Stimulated activated CD4-positive, alpha-beta T cell treated with anti-CD3 and anti-CD28 coated beads, Interleukin-2, amount 100 ng/mL, for 48 hours (primary cell): ENCODE results near the gene EFCAB12.
"Not testable (repeated sequence)": the region's sequence is repeated elsewhere in the genome, so short reads cannot be mapped to it uniquely, and the experiment has no call there.

Experiments used
- DNase-seq, 2 donors: peaks; one replicate each; pipeline ENCODE4 v3.0.0-alpha.2; 2020

The EFCAB12 gene

DNA sequence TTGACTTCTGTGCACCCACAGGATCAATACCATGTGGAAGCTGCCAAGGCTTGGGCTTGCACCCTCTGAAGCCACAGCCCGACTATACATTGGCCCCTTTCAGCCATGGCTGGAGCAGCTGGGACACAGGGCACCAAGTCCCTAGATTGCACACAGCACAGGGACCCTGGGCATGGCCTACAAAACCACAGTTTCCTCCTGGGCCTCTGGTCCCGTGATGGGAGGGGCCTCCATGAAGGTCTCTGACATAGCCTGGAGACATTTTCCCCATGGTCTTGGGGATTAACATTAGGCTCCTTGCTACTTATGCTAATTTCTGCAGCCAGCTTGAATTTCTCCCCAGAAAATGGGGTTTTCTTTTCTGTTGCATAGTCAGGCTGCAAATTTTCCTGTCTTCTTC lies 63.6 kb downstream of the EFCAB12 start:
- not testable (repeated sequence) for DNase-seq

DNA sequence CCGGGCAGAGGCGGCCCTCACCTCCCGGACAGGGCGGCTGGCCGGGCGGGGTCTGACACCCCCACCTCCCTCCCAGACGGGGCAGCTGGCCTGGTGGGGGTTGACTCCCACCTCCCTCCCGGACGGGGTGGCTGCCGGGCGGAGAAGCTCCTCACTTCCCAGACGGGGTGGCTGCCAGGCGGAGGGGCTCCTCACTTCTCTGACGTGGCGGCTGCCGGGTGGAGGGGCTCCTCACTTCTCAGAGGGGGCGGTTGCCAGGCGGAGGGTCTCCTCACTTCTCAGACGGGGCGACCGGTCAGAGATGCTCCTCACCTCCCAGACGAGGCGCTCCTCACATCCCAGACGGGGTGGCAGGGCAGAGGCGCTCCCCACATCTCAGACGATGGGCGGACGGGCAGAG lies 65.1 kb downstream of the EFCAB12 start:
- DNase-seq, result not testable (repeated sequence)

DNA sequence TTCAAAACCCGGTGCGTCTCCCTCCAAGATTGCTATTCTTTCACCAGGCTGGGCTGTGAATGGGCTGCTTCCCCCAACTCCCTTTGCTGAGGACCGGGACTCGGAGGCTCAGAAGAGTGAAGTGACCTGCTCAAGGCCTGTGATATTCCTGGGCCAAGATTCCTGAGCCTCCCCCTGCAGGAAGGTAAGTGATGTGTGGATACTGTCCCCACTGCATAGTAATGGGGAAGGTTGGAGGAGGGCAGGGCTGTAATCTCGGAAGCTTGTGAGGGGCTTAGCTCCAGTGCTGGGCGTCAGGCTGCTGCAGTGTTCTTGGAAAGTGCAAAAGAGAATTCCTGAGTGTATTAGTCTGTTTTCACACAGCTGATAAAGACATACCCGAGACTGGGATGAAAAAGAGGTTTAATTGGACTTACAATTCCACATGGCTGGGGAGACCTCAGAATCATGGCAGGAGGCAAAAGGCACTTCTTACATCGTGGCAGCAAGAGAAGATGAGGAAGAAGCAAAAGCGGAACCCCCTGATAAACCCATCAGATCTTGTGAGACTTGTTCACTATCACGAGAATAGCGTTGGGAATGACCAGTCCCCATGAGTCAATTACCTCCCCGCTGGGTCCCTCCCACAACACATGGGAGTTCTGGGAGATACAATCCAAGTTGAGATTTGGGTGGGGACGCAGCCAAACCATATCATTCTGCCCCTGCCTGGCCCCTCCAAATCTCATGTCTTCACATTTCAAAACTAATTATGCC lies 67.6 kb downstream of the EFCAB12 start:
- DNase-seq, result no peak

DNA sequence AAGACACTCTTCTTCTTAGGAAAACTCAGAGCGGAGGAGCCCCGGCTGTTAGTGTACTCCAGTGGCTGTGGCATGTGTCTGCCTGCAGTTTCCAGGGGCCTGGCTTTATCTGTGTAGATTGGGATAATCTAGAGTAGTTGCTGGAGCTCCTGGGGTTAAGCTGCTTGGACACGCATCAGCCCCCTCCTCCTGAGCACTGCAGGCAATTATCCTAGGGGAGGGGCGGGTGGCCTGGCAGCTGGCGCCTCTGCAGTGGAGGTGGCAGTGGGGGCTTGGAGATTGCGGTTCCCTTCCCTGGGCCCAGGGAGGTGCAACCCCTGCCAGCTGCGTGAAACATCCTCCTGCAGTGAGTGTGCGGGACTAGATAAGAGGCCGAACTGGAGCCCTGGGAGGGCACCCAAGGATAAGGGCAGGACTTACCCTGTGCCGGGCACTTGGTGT lies 68.2 kb downstream of the EFCAB12 start:
- no peak for DNase-seq

DNA sequence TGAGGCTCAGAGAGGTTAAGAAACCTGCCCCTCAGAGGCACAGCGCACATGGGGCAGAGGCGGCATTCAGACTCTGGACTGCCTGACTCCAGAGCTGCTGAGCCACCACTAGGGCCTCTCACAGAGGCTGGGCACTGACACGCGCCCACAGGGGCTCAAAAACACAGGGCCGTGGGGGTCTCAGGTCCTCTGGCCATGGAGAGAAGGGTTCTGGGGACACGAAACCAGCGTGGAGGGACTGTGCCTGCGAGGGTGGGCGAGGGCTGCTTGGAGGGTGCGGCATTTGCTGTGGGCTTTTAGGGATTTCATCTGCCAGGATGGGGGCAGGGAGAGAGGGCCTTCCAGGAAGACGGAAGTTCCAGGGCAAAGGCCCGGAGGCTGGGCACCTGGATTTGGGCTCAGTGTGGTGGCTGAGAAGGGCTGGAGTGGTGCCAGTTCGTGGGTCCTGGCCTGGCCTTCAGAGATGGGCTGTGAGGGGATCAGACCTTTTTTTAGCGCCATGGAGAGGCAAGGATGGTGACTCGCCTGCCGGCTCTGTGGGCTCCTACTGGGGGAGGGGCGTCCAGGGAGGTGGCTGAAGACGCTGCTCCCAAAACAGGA lies 69.6 kb downstream of the EFCAB12 start:
- DNase-seq, result no peak

DNA sequence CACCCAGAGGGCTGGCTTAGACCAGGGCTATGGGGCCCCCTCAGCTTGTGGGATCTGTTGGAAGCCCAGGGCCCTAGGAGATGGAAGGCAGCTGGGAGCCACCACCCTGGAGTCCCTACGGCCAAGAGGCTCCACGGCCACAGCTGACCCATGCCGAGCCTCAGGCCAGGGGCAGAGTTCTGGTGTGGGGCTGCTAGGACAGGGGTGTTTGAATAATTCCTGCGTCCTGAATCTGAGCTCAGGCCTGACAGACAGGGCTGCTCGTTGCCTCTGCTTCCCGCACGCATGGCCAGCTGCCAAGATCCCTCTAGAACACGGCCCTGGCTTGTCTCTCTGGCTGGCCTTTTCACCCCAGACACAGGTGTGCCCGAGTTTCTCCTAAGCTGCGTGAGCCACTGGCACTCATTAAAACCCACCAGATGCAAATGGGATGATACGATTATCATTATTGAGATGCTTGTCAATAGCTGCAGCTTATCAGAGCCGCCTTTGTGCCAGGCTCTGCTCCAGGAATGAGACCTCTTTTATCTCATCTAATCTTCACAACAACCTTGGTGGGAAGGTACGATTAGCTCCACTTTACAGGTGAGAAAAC lies 70.2 kb downstream of the EFCAB12 start:
- DNase-seq, result no peak

DNA sequence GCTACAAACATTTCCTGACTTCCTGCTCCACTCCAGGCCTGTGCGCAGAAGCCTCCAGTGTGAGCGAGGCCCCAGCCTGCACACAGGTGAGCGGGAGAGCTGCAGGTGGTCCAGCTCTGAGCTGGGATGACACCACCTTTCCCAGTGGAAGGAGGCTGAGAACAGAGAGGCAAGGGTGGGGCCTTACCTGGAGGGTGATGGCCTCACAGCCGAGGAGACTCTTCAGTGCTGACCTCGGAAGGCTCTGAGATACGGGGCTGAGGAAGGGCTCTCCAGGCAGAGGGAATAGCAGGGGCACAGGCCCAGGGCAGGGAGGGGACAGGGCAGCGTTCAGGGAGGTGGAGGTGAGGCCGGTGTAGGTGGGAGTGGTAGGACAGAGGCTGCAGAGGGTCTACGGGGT lies 70.8 kb downstream of the EFCAB12 start:
- no peak for DNase-seq

DNA sequence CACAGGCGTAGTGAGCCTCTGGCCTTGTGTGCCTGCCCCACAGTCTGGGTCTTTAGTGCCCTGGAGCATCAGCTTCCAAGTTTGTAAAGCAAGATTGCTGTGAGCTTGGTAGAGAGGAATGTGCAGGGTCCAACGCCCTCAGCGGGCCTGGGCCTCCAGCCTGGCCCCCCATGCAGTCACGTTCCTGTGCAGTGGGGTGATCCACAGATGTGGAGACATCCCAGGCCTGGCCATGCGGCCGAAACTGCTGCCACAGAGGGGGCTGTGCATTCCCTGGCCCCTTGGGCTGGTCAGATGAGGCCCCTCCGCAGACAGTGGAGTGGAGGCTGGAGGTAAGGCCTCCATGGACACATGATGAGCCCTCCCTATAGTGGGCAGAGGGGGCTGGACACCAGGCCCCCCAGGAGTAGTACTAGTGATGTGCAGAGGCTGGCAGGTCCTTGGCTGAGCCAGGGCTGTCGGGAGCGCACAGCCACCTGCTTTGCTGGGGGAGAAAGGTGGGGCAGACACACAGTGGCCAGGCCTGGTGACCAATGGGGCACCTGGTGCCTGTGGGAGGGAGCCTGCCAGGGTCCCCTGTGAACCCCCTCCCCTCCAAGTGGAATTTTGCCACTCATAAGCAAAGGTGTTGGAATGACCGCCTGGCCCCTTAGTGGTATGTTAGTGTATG lies 71.5 kb downstream of the EFCAB12 start:
- no peak for DNase-seq

DNA sequence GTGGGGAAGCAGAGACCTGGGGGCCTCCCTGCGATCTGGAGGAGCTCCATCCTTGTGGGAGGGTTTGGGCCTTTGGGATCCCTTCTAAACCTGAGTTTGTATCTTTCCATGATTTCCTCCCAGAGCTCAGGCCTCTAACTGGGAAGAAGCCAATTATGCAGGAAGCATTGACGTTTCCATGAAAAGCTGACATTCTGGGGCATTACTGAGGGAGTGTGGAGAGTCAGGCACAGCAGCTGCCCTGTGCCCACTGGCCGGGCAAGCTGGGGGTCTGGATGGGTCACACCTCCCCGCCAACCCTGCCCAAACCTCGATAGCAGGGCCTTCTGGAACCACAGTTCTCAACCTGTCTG lies 74.9 kb downstream of the EFCAB12 start:
- no peak for DNase-seq

DNA sequence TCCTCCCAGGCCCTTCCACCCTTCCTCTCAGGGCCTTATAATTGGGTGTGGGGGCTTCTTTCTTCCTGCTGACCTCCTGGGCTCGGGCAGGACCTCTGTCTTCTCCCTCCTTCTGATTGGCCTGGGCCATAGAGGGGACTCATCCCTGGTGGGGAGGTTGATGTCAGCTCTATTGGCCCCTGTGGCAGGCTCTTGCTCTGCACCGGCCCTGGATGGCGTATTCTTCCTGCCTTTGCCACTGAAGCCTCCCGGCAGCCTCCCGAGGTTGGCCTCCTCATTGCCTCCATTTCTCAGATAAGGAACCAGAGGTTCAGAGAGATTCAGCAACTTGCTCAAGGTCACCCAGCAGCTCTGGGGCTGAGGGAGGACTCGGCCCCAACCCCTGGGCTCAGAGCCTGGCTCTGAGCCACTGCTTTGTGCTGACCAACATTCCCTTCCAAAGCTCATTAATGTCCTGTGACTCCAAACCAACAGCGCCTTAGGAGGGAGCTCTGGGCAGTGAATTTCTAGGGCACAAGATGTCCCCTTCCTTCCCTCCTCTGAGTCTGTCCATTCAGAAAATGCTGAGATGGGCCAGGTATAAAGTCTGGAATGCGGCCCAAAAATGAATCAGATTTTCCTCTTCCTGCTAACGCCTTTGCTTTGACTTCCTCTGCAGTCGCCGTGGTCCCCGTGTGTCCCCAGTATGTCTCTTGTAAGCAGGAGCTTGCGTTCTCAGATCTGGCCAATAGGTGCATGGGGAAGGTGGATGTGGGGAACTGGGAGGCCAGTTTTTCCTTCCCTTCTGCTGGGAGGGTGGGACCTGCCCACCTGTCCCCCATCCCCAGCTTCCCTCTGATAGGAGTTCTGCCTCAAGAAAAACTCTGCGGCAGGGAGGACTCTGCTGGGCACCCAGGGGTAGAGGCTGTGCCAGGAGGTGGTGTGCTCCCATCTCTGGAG lies 75.5 kb downstream of the EFCAB12 start:
- DNase-seq, result no peak

DNA sequence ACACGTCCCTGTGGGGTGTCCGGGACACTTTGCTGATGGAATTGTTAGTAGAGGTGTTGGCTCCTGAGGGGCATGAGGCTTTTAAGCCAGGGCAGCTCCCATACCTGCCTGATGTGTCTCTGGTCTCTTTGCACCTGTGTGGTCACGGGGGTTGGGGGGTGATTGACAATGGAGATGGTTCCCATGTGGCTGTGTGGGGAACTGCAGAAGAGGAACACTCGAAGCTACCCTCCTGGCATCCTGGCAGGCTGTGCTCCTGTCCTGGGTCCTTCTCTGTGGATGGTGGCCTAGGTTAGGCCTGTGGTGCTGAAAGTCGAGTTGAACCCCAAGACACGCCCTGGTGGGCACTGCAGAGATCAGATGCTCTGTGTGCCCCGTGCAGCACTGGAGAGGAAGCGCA lies 76.4 kb downstream of the EFCAB12 start:
- DNase-seq, result no peak
